Astrocyte of the hippocampus (primary cell): ENCODE data around the gene ANAPC5.

ENCODE experiments used
- DNase-seq: peaks from one replicate; pipeline ENCODE4 v3.0.0; 2011; ENCODE audit warnings: low read depth, low spot score

ANAPC5 gene

GRCh38 chr12:121371404-121371803 lies 19.2 kb upstream of the ANAPC5 start:
- no peak for DNase-seq

GRCh38 chr12:121366063-121366459 lies 13.8 kb upstream of the ANAPC5 start:
- no peak for DNase-seq

GRCh38 chr12:121365416-121366062 lies 13.3 kb upstream of the ANAPC5 start:
- peak; percentile 16 for DNase-seq

GRCh38 chr12:121364683-121365121 lies 12.5 kb upstream of the ANAPC5 start:
- peak; percentile 27 for DNase-seq

- no peak for DNase-seq
These were observed 5.9 kb upstream of the ANAPC5 start for GRCh38 chr12:121358073-121358472.

GRCh38 chr12:121357331-121357730 lies 5.1 kb upstream of the ANAPC5 start:
- no peak for DNase-seq

- DNase-seq = no peak
These were observed 4.4 kb upstream of the ANAPC5 start for GRCh38 chr12:121356657-121357056.

- no peak for DNase-seq
These were observed 3.6 kb upstream of the ANAPC5 start for GRCh38 chr12:121355818-121356217.

- DNase-seq = no peak
These were observed 439 bp upstream of the ANAPC5 start for GRCh38 chr12:121352682-121353018.

GRCh38 chr12:121346747-121347146 lies 5.5 kb downstream of the ANAPC5 start:
- no peak for DNase-seq

- DNase-seq = no peak
These were observed 6.9 kb downstream of the ANAPC5 start for GRCh38 chr12:121345151-121345815.

- no peak for DNase-seq
These were observed 7.7 kb downstream of the ANAPC5 start for GRCh38 chr12:121344506-121344905.

- DNase-seq = no peak
These were observed 14.8 kb downstream of the ANAPC5 start for GRCh38 chr12:121337416-121337815.

- DNase-seq = peak; percentile 77
These were observed 17.5 kb downstream of the ANAPC5 start for GRCh38 chr12:121334513-121335343.

- no peak for DNase-seq
These were observed 18.5 kb downstream of the ANAPC5 start for GRCh38 chr12:121333747-121334146.

GRCh38 chr12:121331248-121331647 lies 21.0 kb downstream of the ANAPC5 start:
- DNase-seq = no peak

GRCh38 chr12:121330692-121331091 lies 21.5 kb downstream of the ANAPC5 start:
- no peak for DNase-seq

- no peak for DNase-seq
These were observed 22.0 kb downstream of the ANAPC5 start for GRCh38 chr12:121330195-121330594.

- DNase-seq = no peak
These were observed 23.6 kb downstream of the ANAPC5 start for GRCh38 chr12:121328620-121329019.

- DNase-seq = no peak
These were observed 25.1 kb downstream of the ANAPC5 start for GRCh38 chr12:121326996-121327674.

- DNase-seq = no peak
These were observed 26.3 kb downstream of the ANAPC5 start for GRCh38 chr12:121325922-121326396.

GRCh38 chr12:121323908-121324307 lies 28.3 kb downstream of the ANAPC5 start:
- no peak for DNase-seq
